Activated CD4-positive, alpha-beta memory T cell treated with anti-CD3 and anti-CD28 coated beads, Interleukin-2, amount 10 ng/mL, durations not matched to agents 7 days and 5 days (primary cell): ENCODE results near the gene CHRDL2. TPM values are rescaled to one million over a fixed set of nuclear protein-coding genes. Genes with fewer than 3 reads are reported as not detected.
"Not testable (repeated sequence)": the region's sequence is repeated elsewhere in the genome, so short reads cannot be mapped to it uniquely, and the experiment has no call there.

Experiments
- CTCF ChIA-PET: fragments of 350-600 bp; sonication (Branson Sonifier 250); formaldehyde crosslinking; loops from one replicate; lab custom pipeline; 2021; ENCODE audit warnings: antibody characterized with exemption, inconsistent platforms; lab: Charles Lee
- POLR2A ChIA-PET: fragments of 350-600 bp; sonication (Branson Sonifier 250); formaldehyde crosslinking; loops from one replicate; lab custom pipeline; 2021; ENCODE audit warnings: antibody characterized with exemption; lab: Charles Lee
- DNase-seq: peaks from one replicate; pipeline ENCODE4 v3.0.0-alpha.2; 2020
- H3K27ac Mint-ChIP-seq: one replicate; pipeline ENCODE4 v1.8.0; 2021; ENCODE audit warnings: mild to moderate bottlenecking, mixed read lengths
- H3K27me3 Mint-ChIP-seq: one replicate; pipeline ENCODE4 v1.8.0; 2021; ENCODE audit warnings: mixed read lengths
- H3K36me3 Mint-ChIP-seq: one replicate; pipeline ENCODE4 v1.8.0; 2021; ENCODE audit warnings: low read depth, mixed read lengths
- H3K4me1 Mint-ChIP-seq: one replicate; pipeline ENCODE4 v1.8.0; 2021; ENCODE audit warnings: mixed read lengths
- H3K4me3 Mint-ChIP-seq: one replicate; pipeline ENCODE4 v1.8.0; 2021; ENCODE audit warnings: mild to moderate bottlenecking, mixed read lengths
- H3K9me3 Mint-ChIP-seq: one replicate; pipeline ENCODE4 v1.8.0; 2021; ENCODE audit warnings: mixed read lengths
- total RNA-seq, 2 experiments: library from RNA; stranded (reverse); gene quantifications; one replicate each; pipeline ENCODE4 v1.2.3, GENCODE V29; 2021

Gene CHRDL2
- total RNA-seq, 2 experiments from 2014 or later, result not detected

DNA sequence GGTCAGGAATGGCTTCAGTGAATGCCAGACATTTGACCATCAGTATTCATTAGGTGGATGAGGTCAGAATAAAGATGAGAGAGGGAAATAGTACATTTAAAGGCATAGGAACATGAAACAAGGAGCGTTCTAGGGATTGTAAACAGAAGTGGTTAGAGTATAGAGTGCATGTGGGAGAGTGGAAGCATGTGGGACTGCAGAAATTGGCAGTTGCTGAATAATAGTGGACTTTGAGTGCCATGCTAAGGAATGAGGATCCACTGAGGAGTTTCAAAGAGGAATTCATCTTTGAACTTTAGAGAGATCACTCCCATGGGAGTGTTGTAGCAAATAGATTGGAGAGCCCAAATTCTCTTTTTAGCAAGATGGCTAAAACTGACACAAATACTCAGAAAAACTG, 25.3 kb upstream of the CHRDL2 start:
- Mint-ChIP-seq H3K9me3 (peaks cover 4% of the 10 kb centered on the region), H3K36me3 (peaks cover 16% of the 10 kb centered on the region), H3K27me3 (no peaks in the 10 kb centered on the region), H3K4me3 (no peak overlapping the region), H3K4me1 (peaks cover 18% of the 10 kb centered on the region), H3K27ac (no peak overlapping the region)
- CTCF ChIA-PET, result interaction anchor here (1.0 kb wide), 1 partner anchor 32 kb away, joined by 3 read pairs; no protein-coding TSS in a partner anchor
- no peak for DNase-seq
- POLR2A ChIA-PET, result no interaction called here

DNA sequence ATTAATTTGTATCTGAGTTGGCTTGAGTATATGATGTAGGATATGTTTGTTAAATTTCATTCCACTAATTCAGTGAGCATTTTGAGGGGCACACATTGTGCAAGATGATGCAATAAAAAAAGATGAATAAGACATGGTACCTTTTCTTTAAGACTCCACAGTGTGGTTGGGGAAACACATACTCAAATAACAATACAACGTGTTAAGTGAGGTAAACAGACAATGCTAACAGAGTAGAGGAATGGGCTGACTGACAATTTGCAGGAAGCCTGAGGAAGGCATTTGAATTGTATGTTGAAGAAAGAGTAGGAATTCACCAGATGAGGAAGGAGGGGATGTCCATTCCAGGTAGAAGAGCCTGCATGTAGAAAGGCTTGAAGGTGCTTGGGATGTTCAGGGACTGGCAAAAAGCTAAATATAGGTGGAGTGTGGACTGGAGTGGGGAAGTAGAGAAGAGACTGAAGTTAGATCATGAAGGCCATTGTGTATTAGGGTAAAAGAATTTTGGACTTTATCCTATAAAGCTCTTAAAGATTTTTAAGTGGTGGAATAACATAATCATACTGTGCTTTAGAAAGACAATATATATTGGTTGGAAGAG, 24.3 kb upstream of the CHRDL2 start:
- peaks cover 18% of the 10 kb centered on the region for H3K36me3 Mint-ChIP-seq
- no peak overlapping the region for H3K27ac Mint-ChIP-seq
- H3K27me3 Mint-ChIP-seq, result no peaks in the 10 kb centered on the region
- no peak overlapping the region for H3K4me3 Mint-ChIP-seq
- peaks cover 23% of the 10 kb centered on the region for H3K4me1 Mint-ChIP-seq
- CTCF ChIA-PET, result interaction anchor here (0.7 to 1.8 kb wide), 3 partner anchors 16 to 31 kb away, joined by 3 to 4 read pairs (median 3); no protein-coding TSS in a partner anchor
- POLR2A ChIA-PET, result interaction anchor here (1.1 kb wide), 1 partner anchor 56 kb away, joined by 3 read pairs; no protein-coding TSS in a partner anchor
- H3K9me3 Mint-ChIP-seq, result peaks cover 4% of the 10 kb centered on the region
- no peak for DNase-seq

DNA sequence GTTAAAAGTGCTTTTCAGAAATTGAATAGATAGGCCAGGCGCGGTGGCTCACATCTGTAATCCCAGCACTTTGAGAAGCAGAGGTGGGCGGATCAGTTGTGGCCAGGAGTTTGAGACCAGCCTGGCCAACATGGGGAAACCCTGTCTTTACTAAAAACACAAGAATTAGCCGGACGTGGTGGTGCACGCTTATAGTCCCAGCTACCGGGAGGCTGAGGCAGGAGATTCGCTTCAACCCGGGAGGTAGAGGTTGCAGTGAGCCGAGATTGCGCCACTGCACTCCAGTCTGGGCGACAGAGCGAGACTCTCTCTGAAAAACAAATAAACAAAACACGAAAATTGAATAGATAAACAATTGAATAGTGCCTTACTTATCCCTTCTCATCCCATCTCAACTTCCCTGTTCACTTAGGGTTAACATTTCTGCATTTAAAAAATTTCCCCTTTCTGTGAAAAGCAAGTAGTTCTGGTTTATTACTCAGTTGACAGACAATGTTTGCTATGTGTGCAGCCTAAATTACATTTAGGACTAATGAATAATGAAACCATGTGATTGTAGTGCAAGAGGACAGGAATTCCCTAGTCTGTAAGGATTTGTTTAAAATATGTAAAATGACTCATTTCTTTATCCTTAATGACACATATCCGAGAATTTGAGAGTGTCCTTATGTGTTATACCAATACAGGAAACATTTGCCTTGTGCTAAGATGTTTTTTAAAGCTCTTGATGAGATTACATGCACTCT, 23.5 kb upstream of the CHRDL2 start:
- ChIA-PET CTCF (interaction anchor here (1.8 kb wide), 1 partner anchor 15 kb away, joined by 3 read pairs; no protein-coding TSS in a partner anchor), POLR2A (no interaction called here)
- H3K36me3 Mint-ChIP-seq, result peaks cover 22% of the 10 kb centered on the region
- peaks cover 4% of the 10 kb centered on the region for H3K9me3 Mint-ChIP-seq
- H3K4me1 Mint-ChIP-seq, result peaks cover 30% of the 10 kb centered on the region
- H3K27me3 Mint-ChIP-seq, result no peaks in the 10 kb centered on the region
- no peak overlapping the region for H3K4me3 Mint-ChIP-seq
- DNase-seq, result no peak
- no peak overlapping the region for H3K27ac Mint-ChIP-seq

DNA sequence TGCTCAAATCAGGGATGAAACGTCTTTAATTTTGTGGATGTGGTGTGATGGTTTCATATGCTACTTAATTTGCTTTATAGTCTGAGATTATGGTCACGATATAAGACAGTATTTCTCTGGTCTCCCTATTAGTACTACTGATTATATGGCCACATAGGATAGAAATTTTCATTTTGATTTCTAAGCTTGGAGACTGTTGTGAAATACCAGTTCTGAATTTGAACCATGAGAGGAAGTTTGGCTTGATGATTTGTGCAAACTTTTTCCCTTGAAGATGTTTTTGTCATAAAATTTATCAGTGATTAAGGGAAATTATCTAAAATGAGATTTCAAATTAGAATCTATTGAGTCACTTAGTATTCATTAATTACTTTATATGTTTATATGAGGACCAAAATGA, 20.1 kb upstream of the CHRDL2 start:
- no peak overlapping the region for H3K27ac Mint-ChIP-seq
- no peaks in the 10 kb centered on the region for H3K27me3 Mint-ChIP-seq
- peaks cover 45% of the 10 kb centered on the region for H3K4me1 Mint-ChIP-seq
- H3K4me3 Mint-ChIP-seq, result no peak overlapping the region
- POLR2A ChIA-PET, result no interaction called here
- DNase-seq, result no peak
- H3K36me3 Mint-ChIP-seq, result peaks cover 21% of the 10 kb centered on the region
- CTCF ChIA-PET, result interaction anchor here (1.1 kb wide), 1 partner anchor 12 kb away, joined by 5 read pairs; no protein-coding TSS in a partner anchor
- H3K9me3 Mint-ChIP-seq, result peaks cover under 1% of the 10 kb centered on the region

DNA sequence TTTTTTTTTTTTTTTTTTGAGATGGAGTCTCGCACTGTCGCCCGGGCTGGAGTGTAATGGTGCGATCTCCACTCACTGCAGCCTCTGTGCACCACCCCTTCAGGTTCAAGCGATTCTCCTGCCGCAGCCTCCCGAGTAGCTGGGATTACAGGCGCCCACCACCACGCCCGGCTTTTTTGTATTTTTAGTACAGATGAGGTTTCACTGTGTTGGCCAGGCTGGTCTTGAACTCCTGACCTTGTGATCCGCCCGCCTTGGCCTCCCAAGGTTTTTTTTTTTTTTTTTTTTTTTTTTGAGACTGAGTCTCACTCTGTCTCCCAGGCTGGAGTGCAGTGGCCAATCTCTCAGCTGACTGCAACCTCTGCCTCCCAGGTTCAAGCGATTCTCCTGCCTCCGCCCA, 19.4 kb upstream of the CHRDL2 start:
- H3K27me3 Mint-ChIP-seq, DNase-seq, H3K9me3 Mint-ChIP-seq, H3K4me3 Mint-ChIP-seq, H3K27ac Mint-ChIP-seq: not testable (repeated sequence)
- peaks cover 43% of the 10 kb centered on the region for H3K4me1 Mint-ChIP-seq
- POLR2A ChIA-PET, result interaction anchor here (1.2 kb wide), 2 partner anchors 158 to 198 kb away, joined by 3 read pairs; partner anchors contain the start of genes SPCS2 and XRRA1
- CTCF ChIA-PET, result interaction anchor here (0.8 to 1.1 kb wide), 3 partner anchors 9 to 11 kb away, joined by 3 to 7 read pairs (median 5); no protein-coding TSS in a partner anchor
- peaks cover 18% of the 10 kb centered on the region for H3K36me3 Mint-ChIP-seq

DNA sequence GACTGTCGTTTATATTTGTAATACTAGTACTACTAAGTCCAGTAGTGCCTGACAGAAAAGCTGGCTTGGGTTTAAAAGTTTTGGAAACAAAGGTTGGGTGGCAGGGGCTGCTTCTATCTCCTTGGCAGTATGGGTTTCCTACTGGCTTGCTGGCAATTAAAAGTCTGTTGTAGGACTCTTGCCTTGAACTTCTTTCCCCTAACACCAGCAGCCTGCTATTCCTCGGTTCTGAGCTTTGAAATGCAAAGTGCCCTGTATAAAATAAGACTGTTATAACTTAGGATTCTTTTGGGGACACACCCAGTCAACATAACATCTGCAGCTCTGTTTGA, 18.7 kb upstream of the CHRDL2 start:
- Mint-ChIP-seq H3K4me1 (peaks cover 37% of the 10 kb centered on the region), H3K27ac (peak overlapping the region; percentile 76), H3K27me3 (no peaks in the 10 kb centered on the region), H3K4me3 (peak overlapping the region; percentile 85), H3K9me3 (no peaks in the 10 kb centered on the region), H3K36me3 (peaks cover 15% of the 10 kb centered on the region)
- DNase-seq, result no peak
- CTCF ChIA-PET, result interaction anchor here (0.8 to 1.0 kb wide), 2 partner anchors 9 to 10 kb away, joined by 3 to 7 read pairs; no protein-coding TSS in a partner anchor
- POLR2A ChIA-PET, result interaction anchor here (0.7 to 1.2 kb wide), 4 partner anchors 33 to 199 kb away, joined by 3 read pairs; partner anchors contain the start of genes SPCS2 and XRRA1

DNA sequence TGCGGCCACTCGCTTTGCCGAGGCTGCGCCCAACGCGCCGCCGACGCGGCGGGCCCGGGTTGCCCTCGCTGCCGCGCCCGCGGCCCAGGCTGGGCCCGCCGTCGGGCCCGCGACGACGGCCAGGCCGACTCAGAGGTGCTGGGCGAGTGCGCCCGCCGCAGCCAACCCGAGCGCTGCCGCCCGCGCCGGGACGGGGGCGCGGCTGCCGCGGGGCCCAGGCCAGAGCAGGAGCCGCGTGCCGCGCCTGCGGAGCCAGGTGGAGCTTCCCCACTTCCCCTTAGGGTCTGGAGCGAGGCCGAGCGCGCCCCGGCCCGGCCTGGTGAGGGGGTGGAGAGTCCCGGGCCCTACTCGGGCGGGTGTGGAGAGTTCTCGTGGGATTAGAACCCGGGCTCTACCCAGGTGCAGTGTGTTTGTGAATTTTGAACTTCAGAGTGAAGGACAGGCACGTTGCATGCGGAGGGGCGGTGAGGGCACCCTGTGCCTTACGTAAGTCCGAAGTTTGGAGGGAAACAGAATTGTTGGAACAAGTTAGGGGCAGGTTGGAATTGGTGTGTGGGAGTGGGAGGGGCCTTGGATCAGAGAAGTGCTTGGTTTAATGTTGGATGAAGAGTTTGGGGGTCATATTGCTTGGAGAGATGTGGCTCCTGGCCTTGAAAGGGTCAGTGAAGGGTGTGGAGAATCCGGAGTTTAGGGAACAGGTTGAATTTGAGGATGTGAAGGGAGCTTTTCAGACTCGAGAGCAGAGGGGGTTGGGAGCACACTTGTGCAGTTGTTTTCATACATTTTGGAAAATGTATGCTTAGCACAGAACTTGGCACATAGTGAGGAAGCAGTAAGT, 18.1 kb upstream of the CHRDL2 start:
- POLR2A ChIA-PET, result interaction anchor here (0.6 to 1.2 kb wide), 5 partner anchors 17 to 199 kb away, joined by 3 to 4 read pairs (median 3); partner anchors contain the start of genes SPCS2 and XRRA1
- Mint-ChIP-seq H3K4me1 (peaks cover 32% of the 10 kb centered on the region), H3K36me3 (peaks cover 13% of the 10 kb centered on the region), H3K9me3 (no peaks in the 10 kb centered on the region), H3K27ac (peak overlapping the region; percentile 76), H3K4me3 (peak overlapping the region; percentile 85), H3K27me3 (no peaks in the 10 kb centered on the region)
- DNase-seq, result peak; percentile 56
- CTCF ChIA-PET, result interaction anchor here (0.8 to 2.0 kb wide), 3 partner anchors 8 to 10 kb away, joined by 3 to 9 read pairs (median 7); no protein-coding TSS in a partner anchor

DNA sequence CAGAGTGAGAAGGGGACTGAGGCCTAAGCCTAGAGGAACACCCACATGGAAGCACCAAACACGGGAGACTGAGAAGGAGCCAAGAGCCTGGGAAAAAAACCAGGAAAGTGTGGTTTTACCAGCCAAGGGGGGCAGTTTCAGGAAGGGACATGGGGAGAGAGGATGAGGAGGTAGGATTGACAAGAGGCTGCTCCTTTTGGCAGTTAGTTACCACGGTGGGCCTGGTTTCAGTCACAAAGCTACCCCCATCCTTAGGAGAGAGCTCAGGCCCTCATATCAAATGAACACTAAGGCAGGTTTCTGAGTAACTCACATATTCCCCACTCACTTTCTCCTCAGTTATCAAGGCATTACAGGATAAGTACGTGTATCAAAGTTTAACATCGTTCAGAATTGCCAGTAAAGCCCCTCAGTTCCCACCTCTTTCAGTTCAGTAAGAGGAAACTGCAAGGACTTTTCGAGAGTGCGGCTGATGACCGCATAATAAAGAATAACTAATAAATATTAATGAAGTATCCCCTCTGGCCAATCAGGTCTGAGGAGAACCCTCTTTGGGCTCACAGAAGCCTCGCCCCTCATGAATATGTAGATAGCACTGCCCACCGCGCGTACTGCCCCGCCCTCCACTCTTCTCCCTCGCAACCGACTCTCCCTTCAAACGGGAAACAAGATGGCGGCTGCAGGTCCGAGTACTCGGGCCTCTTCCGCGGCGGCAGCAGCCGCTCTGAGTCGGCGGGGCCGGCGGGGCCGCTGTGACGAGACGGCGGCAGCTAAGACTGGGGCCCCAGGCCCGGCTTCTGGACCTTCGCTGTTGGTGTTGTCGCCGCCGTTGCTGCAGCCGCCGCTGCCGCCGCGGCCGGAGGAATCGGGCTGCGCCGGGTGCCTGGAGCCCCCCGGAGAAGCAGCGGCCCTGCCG, 17.2 kb upstream of the CHRDL2 start, which contains the start of gene RNF169:
Gene RNF169 (plus strand): TSS at position 639 of the 916 bp plus-strand sequence. CDS start 32 bp downstream, at position 671.
- CTCF ChIA-PET, result interaction anchor here (1.0 to 2.0 kb wide), 3 partner anchors 9 to 46 kb away, joined by 4 to 9 read pairs (median 6); no protein-coding TSS in a partner anchor
- peaks cover 13% of the 10 kb centered on the region for H3K36me3 Mint-ChIP-seq
- peak; percentile 93 for DNase-seq

DNA sequence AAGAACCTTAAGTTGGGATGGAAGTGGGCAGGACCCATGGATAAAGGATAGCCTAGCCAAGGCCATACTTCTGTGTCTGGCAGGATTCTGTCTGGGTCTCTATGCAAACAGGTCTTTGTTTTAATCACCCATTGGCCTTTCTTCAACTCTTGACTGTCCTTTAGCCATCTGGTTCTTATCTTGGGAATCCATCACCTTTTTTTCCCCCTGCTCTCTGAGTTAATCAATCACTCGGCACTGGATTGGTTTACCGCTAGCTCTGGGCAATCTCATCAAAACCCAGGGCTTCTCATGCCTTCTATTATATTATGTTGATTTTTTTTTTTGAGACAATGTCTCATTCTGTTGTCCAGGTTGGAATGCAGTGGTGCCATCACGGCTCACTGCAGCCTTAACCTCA, 15.6 kb upstream of the CHRDL2 start:
- peaks cover 10% of the 10 kb centered on the region for H3K36me3 Mint-ChIP-seq
- H3K9me3 Mint-ChIP-seq, result no peaks in the 10 kb centered on the region
- POLR2A ChIA-PET, result no interaction called here
- DNase-seq, result no peak
- no peak overlapping the region for H3K4me3 Mint-ChIP-seq
- CTCF ChIA-PET, result interaction anchor here (1.9 kb wide), 1 partner anchor 21 kb away, joined by 6 read pairs; no protein-coding TSS in a partner anchor
- H3K27ac Mint-ChIP-seq, result no peak overlapping the region
- peaks cover 27% of the 10 kb centered on the region for H3K4me1 Mint-ChIP-seq
- H3K27me3 Mint-ChIP-seq, result peaks cover 4% of the 10 kb centered on the region

More for the DNA sequence above, 17.2 kb upstream of the CHRDL2 start, which contains the start of gene RNF169:
- H3K4me1 Mint-ChIP-seq, result peaks cover 27% of the 10 kb centered on the region
- H3K27me3 Mint-ChIP-seq, result no peaks in the 10 kb centered on the region
- H3K9me3 Mint-ChIP-seq, result no peaks in the 10 kb centered on the region
- POLR2A ChIA-PET, result interaction anchor here (0.6 to 1.6 kb wide), 5 partner anchors 18 to 562 kb away, joined by 3 to 5 read pairs (median 3); partner anchors contain the start of gene LIPT2
- peak within 1 kb of the TSS; percentile 76 for H3K27ac Mint-ChIP-seq
- H3K4me3 Mint-ChIP-seq, result peak within 1 kb of the TSS; percentile 85

DNA sequence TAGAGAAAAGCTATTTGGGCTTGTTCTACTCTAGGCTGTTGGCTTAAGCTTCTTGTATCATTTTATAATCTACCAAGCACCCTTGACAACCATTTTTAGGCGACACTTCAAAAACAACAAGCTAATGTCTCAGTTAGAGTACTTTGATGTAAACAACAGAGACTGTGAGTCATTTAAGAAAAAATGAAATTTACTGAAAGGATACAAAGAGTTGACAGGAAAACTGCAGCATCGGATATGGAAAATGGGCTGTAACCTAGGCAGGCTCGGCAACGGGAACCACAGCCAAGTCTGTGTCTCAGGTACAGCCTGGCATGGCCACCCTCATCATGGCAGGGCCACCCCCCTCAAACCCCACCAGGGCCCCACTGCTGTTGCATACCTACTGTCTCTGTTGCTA, 13.1 kb upstream of the CHRDL2 start:
- Mint-ChIP-seq H3K36me3 (no peaks in the 10 kb centered on the region), H3K27ac (no peak overlapping the region), H3K4me3 (no peak overlapping the region), H3K4me1 (peaks cover 14% of the 10 kb centered on the region), H3K9me3 (no peaks in the 10 kb centered on the region), H3K27me3 (peaks cover 11% of the 10 kb centered on the region)
- ChIA-PET CTCF (interaction anchor here (1.1 to 1.6 kb wide), 2 partner anchors 18 to 42 kb away, joined by 5 to 6 read pairs; no protein-coding TSS in a partner anchor), POLR2A (interaction anchor here (0.6 kb wide), 1 partner anchor 80 kb away, joined by 3 read pairs; no protein-coding TSS in a partner anchor)
- no peak for DNase-seq

DNA sequence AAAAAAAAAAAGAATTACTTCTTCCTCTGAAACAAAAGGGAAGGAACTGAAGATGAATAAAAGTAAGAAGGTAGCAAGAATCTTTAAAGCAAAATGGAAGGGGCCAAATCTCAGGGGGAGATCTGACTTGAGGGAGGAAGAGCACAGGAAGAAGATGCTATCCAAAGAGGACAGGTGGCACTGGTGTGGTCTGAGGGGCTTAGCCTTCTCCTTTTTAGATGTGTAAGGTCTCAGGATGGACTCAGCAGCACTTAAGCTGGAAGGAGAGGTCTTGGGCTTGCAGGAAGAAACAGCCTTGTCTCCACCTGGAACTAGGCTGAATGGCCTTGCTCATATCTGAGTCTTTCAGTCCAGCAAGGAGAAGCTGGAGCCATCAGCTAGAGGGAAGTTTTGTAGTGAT, 12.4 kb upstream of the CHRDL2 start:
- peaks cover 14% of the 10 kb centered on the region for H3K4me1 Mint-ChIP-seq
- H3K4me3 Mint-ChIP-seq, result no peak overlapping the region
- H3K27me3 Mint-ChIP-seq, result peaks cover 16% of the 10 kb centered on the region
- ChIA-PET CTCF (interaction anchor here (1.1 to 1.6 kb wide), 2 partner anchors 18 to 41 kb away, joined by 5 to 6 read pairs; no protein-coding TSS in a partner anchor), POLR2A (no interaction called here)
- H3K27ac Mint-ChIP-seq, result no peak overlapping the region
- DNase-seq, result no peak
- H3K9me3 Mint-ChIP-seq, result no peaks in the 10 kb centered on the region
- no peaks in the 10 kb centered on the region for H3K36me3 Mint-ChIP-seq
